ENCODE data around the gene C6orf62.

DNA sequence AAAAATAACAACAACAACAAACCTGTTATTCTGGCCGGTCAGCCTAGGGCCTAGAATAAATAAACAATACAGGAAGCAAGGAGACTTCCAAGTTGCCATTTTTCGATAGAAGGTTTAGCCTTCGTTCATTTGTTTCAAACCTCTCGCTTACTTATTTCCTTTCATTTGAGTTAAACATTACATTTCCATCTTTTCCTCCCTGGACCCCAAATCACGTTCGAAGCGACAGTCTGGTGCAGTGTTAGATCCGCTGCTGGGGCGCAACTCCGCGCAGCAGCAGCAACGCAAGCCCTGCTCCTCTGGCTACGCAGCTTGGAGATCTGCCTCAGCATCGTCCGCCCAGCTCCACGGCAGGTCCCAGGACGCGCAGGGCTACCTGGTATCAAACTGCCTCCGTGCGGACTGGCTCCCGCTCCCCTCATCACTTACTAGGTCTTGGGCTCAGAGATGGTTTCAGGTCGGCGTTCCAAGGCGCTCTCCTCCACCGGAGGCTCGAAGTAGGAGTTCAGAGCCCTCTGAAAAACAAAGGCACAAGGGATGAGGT lies 52.8 kb downstream of the C6orf62 start:
- no peak for TF ChIP-seq POLR2A (IDR thresholded peaks at IDR 0.05)
- TF ChIP-seq, protein P1, sequence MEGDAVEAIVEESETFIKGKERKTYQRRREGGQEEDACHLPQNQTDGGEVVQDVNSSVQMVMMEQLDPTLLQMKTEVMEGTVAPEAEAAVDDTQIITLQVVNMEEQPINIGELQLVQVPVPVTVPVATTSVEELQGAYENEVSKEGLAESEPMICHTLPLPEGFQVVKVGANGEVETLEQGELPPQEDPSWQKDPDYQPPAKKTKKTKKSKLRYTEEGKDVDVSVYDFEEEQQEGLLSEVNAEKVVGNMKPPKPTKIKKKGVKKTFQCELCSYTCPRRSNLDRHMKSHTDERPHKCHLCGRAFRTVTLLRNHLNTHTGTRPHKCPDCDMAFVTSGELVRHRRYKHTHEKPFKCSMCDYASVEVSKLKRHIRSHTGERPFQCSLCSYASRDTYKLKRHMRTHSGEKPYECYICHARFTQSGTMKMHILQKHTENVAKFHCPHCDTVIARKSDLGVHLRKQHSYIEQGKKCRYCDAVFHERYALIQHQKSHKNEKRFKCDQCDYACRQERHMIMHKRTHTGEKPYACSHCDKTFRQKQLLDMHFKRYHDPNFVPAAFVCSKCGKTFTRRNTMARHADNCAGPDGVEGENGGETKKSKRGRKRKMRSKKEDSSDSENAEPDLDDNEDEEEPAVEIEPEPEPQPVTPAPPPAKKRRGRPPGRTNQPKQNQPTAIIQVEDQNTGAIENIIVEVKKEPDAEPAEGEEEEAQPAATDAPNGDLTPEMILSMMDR (IDR thresholded peaks at IDR 0.05), result no peak

All from testis (tissue), 2 donors.